GM23248 (cell line): ENCODE data around the gene CEP63.

Experiments used
- EZH2 ChIP-seq: fragments of 200-600 bp; sonication (generic); IDR thresholded peaks from 2 replicates; pipeline ENCODE4 v1.6.1; 2018; ENCODE audit warnings: antibody characterized with exemption, mild to moderate bottlenecking; ENCODE audit not compliant: insufficient read depth, poor library complexity, severe bottlenecking
- EZH2phosphoT487 ChIP-seq: fragments of 200-600 bp; sonication (generic); IDR thresholded peaks from 2 replicates; pipeline ENCODE4 v1.6.1; 2018; ENCODE audit warnings: antibody characterized with exemption, moderate library complexity, mild to moderate bottlenecking, low read depth; ENCODE audit not compliant: insufficient read depth

DNA sequence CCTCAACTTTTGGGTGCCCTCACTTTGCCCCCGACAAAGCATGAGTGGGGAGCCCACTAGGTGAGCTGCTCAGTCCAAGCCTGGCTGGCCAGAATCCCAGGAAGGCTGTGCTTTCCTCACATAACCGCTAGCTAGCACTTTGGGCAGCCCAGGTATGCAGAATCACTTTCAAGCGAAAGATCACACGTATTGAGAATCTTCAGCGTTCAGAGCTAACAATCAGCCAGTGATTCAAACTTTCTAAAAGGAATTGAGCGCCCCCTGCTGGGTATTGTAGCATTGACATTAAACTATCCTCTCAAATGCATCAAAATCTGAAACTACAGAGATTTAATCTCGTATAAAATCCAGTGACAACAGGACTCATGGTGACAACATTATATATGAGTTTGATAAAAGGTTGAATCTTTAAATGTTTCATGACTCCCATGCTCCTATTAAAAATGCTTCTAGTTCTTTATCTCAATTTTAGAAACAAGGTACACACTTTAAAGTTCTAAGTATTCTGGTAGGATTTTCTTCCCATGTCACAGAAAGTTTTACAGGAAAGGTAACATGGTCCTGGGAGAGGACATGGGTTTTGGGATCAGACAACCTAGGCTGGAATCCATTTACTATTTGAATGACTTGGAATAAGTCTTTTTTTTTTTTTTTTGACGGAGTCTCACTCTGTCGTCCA is 11.8 kb upstream of the CEP63 start:
- TF ChIP-seq EZH2, result no peak
- no peak for TF ChIP-seq EZH2phosphoT487
